Measurements from ENCODE around the gene CAPS.

Gene CAPS

GRCh38 chr19:5914946-5915781, 1.1 kb downstream of the CAPS start:
- DNase-seq, result no peak

GRCh38 chr19:5915782-5916165, 1.7 kb downstream of the CAPS start:
- no peak for DNase-seq

GRCh38 chr19:5916181-5916708, 2.2 kb downstream of the CAPS start:
- no peak for DNase-seq

GRCh38 chr19:5917431-5918107, 3.5 kb downstream of the CAPS start:
- DNase-seq, result no peak

- no peak for DNase-seq
Observed at GRCh38 chr19:5918463-5919079, 4.5 kb downstream of the CAPS start.

- no peak for DNase-seq
Observed at GRCh38 chr19:5921516-5922160, 7.6 kb downstream of the CAPS start.

GRCh38 chr19:5922161-5922545, 8.1 kb downstream of the CAPS start:
- DNase-seq, result no peak

GRCh38 chr19:5923356-5923755, 9.3 kb downstream of the CAPS start:
- DNase-seq, result no peak

- DNase-seq, result no peak
Observed at GRCh38 chr19:5925830-5926427, 11.9 kb downstream of the CAPS start.

GRCh38 chr19:5926641-5927440, 12.8 kb downstream of the CAPS start:
- DNase-seq, result no peak

GRCh38 chr19:5927441-5927821, 13.4 kb downstream of the CAPS start:
- DNase-seq, result no peak

- no peak for DNase-seq
Observed at GRCh38 chr19:5929179-5929578, 15.1 kb downstream of the CAPS start.

- no peak for DNase-seq
Observed at GRCh38 chr19:5929625-5930024, 15.6 kb downstream of the CAPS start.

- no peak for DNase-seq
Observed at GRCh38 chr19:5931251-5931650, 17.2 kb downstream of the CAPS start.

GRCh38 chr19:5932146-5932545, 18.1 kb downstream of the CAPS start:
- DNase-seq, result no peak

- no peak for DNase-seq
Observed at GRCh38 chr19:5932609-5933262, 18.7 kb downstream of the CAPS start.

- no peak for DNase-seq
Observed at GRCh38 chr19:5933391-5934068, 19.5 kb downstream of the CAPS start.

- DNase-seq, result no peak
Observed at GRCh38 chr19:5934069-5934401, 20.0 kb downstream of the CAPS start.

GRCh38 chr19:5934774-5935472, 20.9 kb downstream of the CAPS start:
- DNase-seq, result peak; percentile 51
